NCI-H2196 (cell line): Measurements from ENCODE around the gene MYO1E.
A peak's percentile ranks its signal among the peaks of the same experiment; 100 is the strongest.
"Not testable (repeated sequence)": the region's sequence is repeated elsewhere in the genome, so short reads cannot be mapped to it uniquely, and the experiment has no call there.

Experiments
- DNase-seq: peaks from one replicate; lab custom pipeline; 2025; ENCODE audit not compliant: unreplicated experiment; lab: John Stamatoyannopoulos, UW

The MYO1E gene

GRCh38 chr15:59172289-59172901 lies 200.3 kb downstream of the MYO1E start:
- no peak for DNase-seq

GRCh38 chr15:59171067-59171397 lies 201.6 kb downstream of the MYO1E start:
- no peak for DNase-seq

- peak; percentile 45 for DNase-seq
Measured at GRCh38 chr15:59170295-59171066, 202.2 kb downstream of the MYO1E start.

- no peak for DNase-seq
Measured at GRCh38 chr15:59169251-59169708, 203.4 kb downstream of the MYO1E start.

GRCh38 chr15:59168536-59168935 lies 204.1 kb downstream of the MYO1E start:
- DNase-seq = no peak

- DNase-seq = no peak
Measured at GRCh38 chr15:59166601-59167265, 205.9 kb downstream of the MYO1E start.

GRCh38 chr15:59166166-59166565 lies 206.5 kb downstream of the MYO1E start:
- DNase-seq = no peak

- DNase-seq = peak; percentile 35
Measured at GRCh38 chr15:59165726-59166125, 206.9 kb downstream of the MYO1E start.

GRCh38 chr15:59162080-59162479 lies 210.6 kb downstream of the MYO1E start:
- not testable (repeated sequence) for DNase-seq

GRCh38 chr15:59160880-59161593 lies 211.6 kb downstream of the MYO1E start:
- DNase-seq = peak; percentile 53

- no peak for DNase-seq
Measured at GRCh38 chr15:59159210-59159609, 213.5 kb downstream of the MYO1E start.

- DNase-seq = peak; percentile 40
Measured at GRCh38 chr15:59158701-59159034, 214.0 kb downstream of the MYO1E start.

GRCh38 chr15:59157840-59158700 lies 214.6 kb downstream of the MYO1E start:
- no peak for DNase-seq

- no peak for DNase-seq
Measured at GRCh38 chr15:59157396-59157795, 215.3 kb downstream of the MYO1E start.

- DNase-seq = no peak
Measured at GRCh38 chr15:59155431-59155830, 217.2 kb downstream of the MYO1E start.

GRCh38 chr15:59154243-59154642 lies 218.4 kb downstream of the MYO1E start:
- no peak for DNase-seq

- no peak for DNase-seq
Measured at GRCh38 chr15:59153466-59153865, 219.2 kb downstream of the MYO1E start.

- no peak for DNase-seq
Measured at GRCh38 chr15:59152694-59153450, 219.8 kb downstream of the MYO1E start.

- no peak for DNase-seq
Measured at GRCh38 chr15:59150185-59150584, 222.5 kb downstream of the MYO1E start.
